ENCODE data around the gene WIPF3. TPM values are rescaled to one million over a fixed set of nuclear protein-coding genes. Genes with fewer than 3 reads are reported as not detected.

The WIPF3 gene
- total and polyA plus RNA-seq, 12 donors, result 1.1 to 15.4 (median 6.9) TPM

GRCh38 chr7:29875741-29876140 is 69.4 kb downstream of the WIPF3 start:
- WGBS, 2 donors, result 97% methylated on average over 13 of the region's 13 CpGs
- Histone ChIP-seq H3K27me3 (no peaks in the 10 kb centered on the region), H3K4me3 (no peak overlapping the region), H3K36me3 (no peaks in the 10 kb centered on the region), H3K27ac (no peak overlapping the region), H3K4me1 (peaks cover 0 to 3% (median 0%) of the 10 kb centered on the region in 9 donors), H3K9me3 (no peaks in the 10 kb centered on the region)
- intact Hi-C loops (cut with DNase I), result no loop called here
- no peak for TF ChIP-seq CTCF (IDR thresholded peaks at IDR 0.05)
- ATAC-seq (no peak), DNase-seq (no peak)

- H3K27me3 ChIP-seq, result no peaks in the 10 kb centered on the region
- intact Hi-C loops (cut with DNase I), result no loop called here
- DNase-seq (no peak), ATAC-seq (peak in 3 of 8 donors; percentile 25 to 55 (median 34))
- H3K36me3 ChIP-seq, result no peaks in the 10 kb centered on the region
- H3K9me3 ChIP-seq, result no peaks in the 10 kb centered on the region
- peaks cover 0 to 3% (median 0%) of the 10 kb centered on the region in 9 donors for H3K4me1 ChIP-seq
- H3K27ac ChIP-seq, result no peak overlapping the region
- TF ChIP-seq CTCF (IDR thresholded peaks at IDR 0.05), result no peak
- WGBS, 2 donors, result 16 to 29% methylated on average over 3 of the region's 3 CpGs
- no peak overlapping the region for H3K4me3 ChIP-seq
Observed at GRCh38 chr7:29877196-29877595, 70.9 kb downstream of the WIPF3 start.

GRCh38 chr7:29878081-29878688 is 71.9 kb downstream of the WIPF3 start:
- Histone ChIP-seq H3K36me3 (no peaks in the 10 kb centered on the region), H3K27ac (no peak overlapping the region), H3K4me1 (peaks cover 0 to 3% (median 0%) of the 10 kb centered on the region in 9 donors), H3K4me3 (no peak overlapping the region), H3K9me3 (no peaks in the 10 kb centered on the region), H3K27me3 (peaks cover 0 to 1% (median 0%) of the 10 kb centered on the region in 7 donors)
- peak in 8 of 9 donors; percentile 10 to 60 (median 47) for TF ChIP-seq CTCF (IDR thresholded peaks at IDR 0.05)
- intact Hi-C loops (cut with DNase I), result no loop called here
- 68 to 72% methylated on average over 5 of the region's 5 CpGs for whole genome bisulfite sequencing, 2 donors
- ATAC-seq, result peak in 1 of 8 donors; percentile 42
- DNase-seq, result no peak

- no peak for TF ChIP-seq CTCF (IDR thresholded peaks at IDR 0.05)
- Histone ChIP-seq H3K4me3 (no peak overlapping the region), H3K4me1 (peaks cover 0 to 5% (median 0%) of the 10 kb centered on the region in 9 donors), H3K9me3 (no peaks in the 10 kb centered on the region), H3K27ac (no peak overlapping the region), H3K27me3 (peaks cover 0 to 6% (median 0%) of the 10 kb centered on the region in 7 donors), H3K36me3 (no peaks in the 10 kb centered on the region)
- DNase-seq (peak in 1 of 2 donors; percentile 25), ATAC-seq (peak in 6 of 8 donors; percentile 25 to 73 (median 52))
- WGBS, 2 donors, result 43 to 62% methylated on average over 2 of the region's 2 CpGs
- intact Hi-C loops (cut with DNase I), result no loop called here
Observed at GRCh38 chr7:29879609-29880008, 73.3 kb downstream of the WIPF3 start.

Measured in heart right ventricle (tissue), 16 donors.